ENCODE results near the gene MRAS.

GRCh38 chr3:138405486-138405885 is 57.1 kb downstream of the MRAS start:
- TF ChIP-seq CTCF (IDR thresholded peaks at IDR 0.05) = no peak
- no peak for TF ChIP-seq MAX (IDR thresholded peaks at IDR 0.05; ENCODE audit: low read depth)
- no peak for TF ChIP-seq USF2 (IDR thresholded peaks at IDR 0.05; ENCODE audit: borderline replicate concordance, low read depth, low read length)
- TF ChIP-seq TCF12 (IDR thresholded peaks at IDR 0.05) = no peak
- TF ChIP-seq TAF1 (IDR thresholded peaks at IDR 0.05; ENCODE audit: borderline replicate concordance, low read depth, low read length) = no peak

All from SK-N-SH (cell line).